ENCODE data around the gene THSD7B.

DNA sequence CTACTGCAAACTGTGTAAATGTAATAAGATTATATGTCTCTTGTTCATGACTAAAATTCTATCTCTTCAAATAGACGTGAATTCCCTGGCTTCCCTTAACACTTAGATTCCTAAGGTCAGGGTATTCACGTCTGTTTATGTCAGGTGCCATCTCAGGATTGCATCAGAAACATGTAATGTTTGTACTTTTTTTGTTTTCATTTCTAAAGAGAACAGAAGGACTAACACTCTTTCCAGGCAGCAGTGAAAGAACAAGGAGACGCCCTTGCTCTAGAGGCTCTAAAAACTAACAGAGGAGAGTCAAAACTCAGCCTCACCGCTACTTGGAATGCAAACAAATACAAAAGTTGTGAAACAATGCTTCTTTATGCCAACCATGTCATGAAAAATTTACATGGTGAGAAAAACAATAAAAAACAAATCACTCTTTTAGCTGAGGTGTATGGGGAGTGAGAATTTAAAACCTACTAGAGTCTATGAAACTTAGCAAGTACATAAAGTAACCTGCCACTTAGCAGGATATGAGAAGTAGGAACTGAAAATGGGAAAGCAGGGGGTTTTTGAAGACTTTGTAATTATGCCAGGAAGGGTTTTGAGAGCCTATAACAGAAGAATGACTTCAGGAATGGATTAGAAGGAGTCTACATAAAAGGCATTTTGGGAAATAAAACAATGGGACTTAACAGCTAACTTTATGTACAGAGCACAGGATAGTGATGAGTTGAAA, 522.7 kb downstream of the THSD7B start:
- TF ChIP-seq POLR2A (IDR thresholded peaks at IDR 0.05) (no peak), POLR2AphosphoS5 (IDR thresholded peaks at IDR 0.05) (no peak)
- TF ChIP-seq, protein P1, sequence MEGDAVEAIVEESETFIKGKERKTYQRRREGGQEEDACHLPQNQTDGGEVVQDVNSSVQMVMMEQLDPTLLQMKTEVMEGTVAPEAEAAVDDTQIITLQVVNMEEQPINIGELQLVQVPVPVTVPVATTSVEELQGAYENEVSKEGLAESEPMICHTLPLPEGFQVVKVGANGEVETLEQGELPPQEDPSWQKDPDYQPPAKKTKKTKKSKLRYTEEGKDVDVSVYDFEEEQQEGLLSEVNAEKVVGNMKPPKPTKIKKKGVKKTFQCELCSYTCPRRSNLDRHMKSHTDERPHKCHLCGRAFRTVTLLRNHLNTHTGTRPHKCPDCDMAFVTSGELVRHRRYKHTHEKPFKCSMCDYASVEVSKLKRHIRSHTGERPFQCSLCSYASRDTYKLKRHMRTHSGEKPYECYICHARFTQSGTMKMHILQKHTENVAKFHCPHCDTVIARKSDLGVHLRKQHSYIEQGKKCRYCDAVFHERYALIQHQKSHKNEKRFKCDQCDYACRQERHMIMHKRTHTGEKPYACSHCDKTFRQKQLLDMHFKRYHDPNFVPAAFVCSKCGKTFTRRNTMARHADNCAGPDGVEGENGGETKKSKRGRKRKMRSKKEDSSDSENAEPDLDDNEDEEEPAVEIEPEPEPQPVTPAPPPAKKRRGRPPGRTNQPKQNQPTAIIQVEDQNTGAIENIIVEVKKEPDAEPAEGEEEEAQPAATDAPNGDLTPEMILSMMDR (IDR thresholded peaks at IDR 0.05) = no peak
